Cardiac muscle cell (in vitro differentiated cells and primary cell): Measurements from ENCODE around the gene SLC47A2. TPM values are rescaled to one million over a fixed set of nuclear protein-coding genes. Genes with fewer than 3 reads are reported as not detected.
A peak's percentile ranks its signal among the peaks of the same experiment; 100 is the strongest.

Experiments used
- DNase-seq, 2 donors: peaks; one replicate each; pipeline versions ENCODE4 v3.0.0 to v3.0.0-alpha.2; 2010 to 2017; ENCODE audit warnings: low read depth in 1 of 2, low spot score in 1 of 2
- H3K27ac ChIP-seq: fragments of 200-600 bp; sonication (generic); 2 replicates; pipeline ENCODE4 v1.5.1; 2016
- H3K27me3 ChIP-seq: fragments of 200-600 bp; sonication (generic); 2 replicates; pipeline ENCODE4 v1.6.0; 2016; ENCODE audit warnings: control low read depth
- H3K36me3 ChIP-seq: fragments of 200-600 bp; sonication (generic); 2 replicates; pipeline ENCODE4 v1.5.1; 2016; ENCODE audit warnings: control low read depth
- H3K4me1 ChIP-seq: fragments of 200-600 bp; sonication (generic); 2 replicates; pipeline ENCODE4 v1.8.1; 2017; ENCODE audit warnings: low read depth, mild to moderate bottlenecking, mixed run types
- H3K4me3 ChIP-seq: fragments of 200-600 bp; sonication (generic); 2 replicates; pipeline ENCODE4 v1.5.1; 2016; ENCODE audit warnings: mild to moderate bottlenecking
- H3K9me3 ChIP-seq: fragments of 200-600 bp; sonication (generic); 2 replicates; pipeline ENCODE4 v1.5.1; 2017; ENCODE audit warnings: low read depth, mild to moderate bottlenecking, control low read depth
- polyA plus RNA-seq: library from polyadenylated mRNA; unstranded; fragments of >200 nt; fragmentation: Nextera tagmentation; extraction: Ambion mirVana; gene quantifications from 2 replicates; pipeline ENCODE4 v1.2.1, GENCODE V29; 2016
- total RNA-seq: library from RNA; depleted of rRNA; stranded (reverse); fragments of >200 nt; gene quantifications from 2 replicates; pipeline ENCODE4 v1.2.3, GENCODE V29; 2016
- TF ChIP-seq, protein P1 (sequence below): IDR thresholded peaks from 2 replicates; pipeline ENCODE4 v1.5.1; 2012; ENCODE audit warnings: low read depth, mild to moderate bottlenecking, low read length

Gene SLC47A2
- total and polyA plus RNA-seq, 2 experiments from 2014 or later = 0.27 to 0.37 TPM

DNA sequence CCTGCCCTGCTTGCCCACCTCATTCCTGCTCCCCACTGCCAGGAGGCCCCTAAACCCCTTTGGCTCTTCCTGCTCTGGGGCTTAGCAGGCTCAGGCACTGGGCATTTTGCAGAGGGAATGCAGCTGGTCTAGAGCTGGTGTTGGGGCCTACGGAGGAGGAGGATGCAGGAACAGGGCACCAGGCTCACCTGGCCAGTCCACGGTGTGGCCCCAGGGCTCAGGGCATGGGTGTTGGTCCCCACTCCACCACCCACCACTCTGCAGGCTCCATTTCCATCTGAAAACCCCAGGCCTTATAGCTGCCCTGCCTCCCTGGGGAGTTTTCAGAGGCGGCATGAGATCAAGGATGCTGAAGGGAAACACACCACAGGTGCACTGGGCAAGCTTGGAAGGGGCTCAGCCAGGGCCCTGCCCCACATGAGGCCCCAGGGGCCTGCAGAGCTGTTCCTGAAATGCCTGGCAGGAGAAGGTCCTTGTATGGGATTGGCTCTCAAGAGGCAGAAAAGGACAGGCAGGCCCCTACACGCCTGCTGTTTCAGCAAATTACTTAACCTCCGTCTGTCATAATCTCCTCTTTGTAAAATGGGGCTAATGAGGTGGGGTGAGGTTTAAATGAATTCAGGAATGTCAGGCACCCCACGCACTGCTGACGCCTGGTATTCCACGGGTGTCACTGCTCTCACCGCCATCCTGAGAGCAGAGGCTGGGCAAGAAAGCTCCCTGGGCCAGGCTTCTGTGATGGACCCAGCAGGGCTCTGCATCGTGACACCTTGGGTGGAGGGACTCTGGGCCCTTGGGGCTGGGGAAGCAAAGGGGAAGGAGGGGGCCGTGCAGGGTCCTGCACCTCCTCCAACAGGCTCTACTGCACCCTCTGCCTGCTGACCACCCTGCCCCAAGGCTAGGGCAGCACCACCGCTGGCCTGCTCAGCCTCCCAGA is 9.3 kb downstream of the SLC47A2 start:
- DNase-seq = peak in 1 of 2 donors; percentile 45

DNA sequence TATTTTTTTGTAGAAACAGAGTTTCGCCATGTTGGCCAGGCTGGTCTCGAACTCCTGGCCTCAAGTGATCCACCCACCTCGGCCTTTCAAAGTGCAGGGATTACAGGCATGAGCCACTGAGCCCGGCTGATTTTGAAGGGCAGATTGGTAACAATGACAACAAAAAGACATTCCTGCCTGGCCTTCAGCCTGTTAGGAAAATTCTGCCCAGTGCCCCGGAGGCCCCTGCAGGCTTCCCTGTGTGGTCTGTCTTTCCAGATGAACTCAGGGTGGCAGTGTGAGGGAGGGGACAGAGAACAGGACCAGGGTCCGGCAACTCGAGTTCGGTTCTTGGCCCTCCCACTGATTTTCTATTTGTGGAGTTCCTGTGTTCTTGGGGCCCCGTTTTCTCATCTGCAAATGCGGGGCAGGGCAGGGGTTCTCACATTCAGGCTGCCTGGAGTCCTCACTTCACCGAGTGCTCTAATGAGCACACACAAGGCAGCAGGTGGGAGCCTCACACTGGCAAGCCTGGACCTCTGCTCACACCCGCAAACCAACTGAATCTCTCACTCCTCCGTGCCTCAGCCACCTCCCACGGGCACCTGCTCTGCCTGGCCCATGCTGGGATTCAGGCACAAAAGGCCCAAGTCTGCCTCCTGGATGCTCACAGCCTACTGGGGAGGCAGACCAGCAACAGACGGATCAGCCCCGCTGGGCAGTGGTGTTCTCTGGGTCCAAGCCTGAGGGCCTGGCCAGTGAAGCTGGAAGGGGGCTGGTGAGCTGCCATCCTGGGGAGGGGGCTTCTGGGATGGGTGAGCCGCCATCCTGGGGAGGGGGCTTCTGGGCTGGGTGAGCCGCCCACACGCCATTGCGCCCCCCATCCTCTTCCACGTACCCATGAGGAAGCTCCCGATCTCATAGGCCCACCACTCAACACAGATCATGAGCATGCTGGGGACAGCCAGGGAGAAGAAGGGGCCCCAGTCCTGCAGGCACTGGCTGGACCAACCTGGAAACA is 10.3 kb downstream of the SLC47A2 start:
- DNase-seq = no peak
- Histone ChIP-seq H3K27ac (peak overlapping the region; percentile 96), H3K9me3 (no peaks in the 10 kb centered on the region), H3K27me3 (no peaks in the 10 kb centered on the region), H3K4me3 (no peak overlapping the region), H3K36me3 (no peaks in the 10 kb centered on the region), H3K4me1 (peaks cover 51% of the 10 kb centered on the region)
- TF ChIP-seq, protein P1, sequence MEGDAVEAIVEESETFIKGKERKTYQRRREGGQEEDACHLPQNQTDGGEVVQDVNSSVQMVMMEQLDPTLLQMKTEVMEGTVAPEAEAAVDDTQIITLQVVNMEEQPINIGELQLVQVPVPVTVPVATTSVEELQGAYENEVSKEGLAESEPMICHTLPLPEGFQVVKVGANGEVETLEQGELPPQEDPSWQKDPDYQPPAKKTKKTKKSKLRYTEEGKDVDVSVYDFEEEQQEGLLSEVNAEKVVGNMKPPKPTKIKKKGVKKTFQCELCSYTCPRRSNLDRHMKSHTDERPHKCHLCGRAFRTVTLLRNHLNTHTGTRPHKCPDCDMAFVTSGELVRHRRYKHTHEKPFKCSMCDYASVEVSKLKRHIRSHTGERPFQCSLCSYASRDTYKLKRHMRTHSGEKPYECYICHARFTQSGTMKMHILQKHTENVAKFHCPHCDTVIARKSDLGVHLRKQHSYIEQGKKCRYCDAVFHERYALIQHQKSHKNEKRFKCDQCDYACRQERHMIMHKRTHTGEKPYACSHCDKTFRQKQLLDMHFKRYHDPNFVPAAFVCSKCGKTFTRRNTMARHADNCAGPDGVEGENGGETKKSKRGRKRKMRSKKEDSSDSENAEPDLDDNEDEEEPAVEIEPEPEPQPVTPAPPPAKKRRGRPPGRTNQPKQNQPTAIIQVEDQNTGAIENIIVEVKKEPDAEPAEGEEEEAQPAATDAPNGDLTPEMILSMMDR = no peak

More for the DNA sequence above, 9.3 kb downstream of the SLC47A2 start:
- Histone ChIP-seq H3K9me3 (no peaks in the 10 kb centered on the region), H3K36me3 (no peaks in the 10 kb centered on the region), H3K27ac (peak overlapping the region; percentile 96), H3K27me3 (no peaks in the 10 kb centered on the region), H3K4me1 (peaks cover 51% of the 10 kb centered on the region), H3K4me3 (no peak overlapping the region)
- TF ChIP-seq, protein P1 = no peak

GRCh38 chr17:19705201-19705600 is 11.2 kb downstream of the SLC47A2 start:
- Histone ChIP-seq H3K27ac (peak overlapping the region; percentile 96), H3K4me1 (peaks cover 51% of the 10 kb centered on the region), H3K27me3 (no peaks in the 10 kb centered on the region), H3K9me3 (no peaks in the 10 kb centered on the region), H3K4me3 (no peak overlapping the region), H3K36me3 (no peaks in the 10 kb centered on the region)
- TF ChIP-seq, protein P1 = no peak
- DNase-seq = no peak

- Histone ChIP-seq H3K4me1 (peaks cover 51% of the 10 kb centered on the region), H3K27me3 (no peaks in the 10 kb centered on the region), H3K36me3 (no peaks in the 10 kb centered on the region), H3K9me3 (no peaks in the 10 kb centered on the region), H3K27ac (peak overlapping the region; percentile 96), H3K4me3 (no peak overlapping the region)
- TF ChIP-seq, protein P1 = no peak
- peak in 1 of 2 donors; percentile 58 for DNase-seq
Observed at GRCh38 chr17:19703828-19704613, 12.4 kb downstream of the SLC47A2 start.
